KOPT-K1 (cell line): Measurements from ENCODE around the gene PALLD.

Experiments used
- H3K27ac ChIP-seq: fragments of 200-600 bp; sonication (generic); 2 replicates; pipeline ENCODE4 v1.5.1; 2016; ENCODE audit warnings: antibody characterized with exemption, mild to moderate bottlenecking, low read depth, low read length; ENCODE audit not compliant: poor library complexity, severe bottlenecking
- H3K36me3 ChIP-seq: fragments of 200-600 bp; sonication (generic); 2 replicates; pipeline ENCODE4 v1.5.1; 2017; ENCODE audit warnings: antibody characterized with exemption, mild to moderate bottlenecking, low read length, moderate library complexity; ENCODE audit not compliant: insufficient read depth
- H3K9me3 ChIP-seq: fragments of 200-600 bp; sonication (generic); 2 replicates; pipeline ENCODE4 v1.5.1; 2017; ENCODE audit warnings: antibody characterized with exemption, low read length, mild to moderate bottlenecking; ENCODE audit not compliant: insufficient read depth, poor library complexity, severe bottlenecking

PALLD gene

DNA sequence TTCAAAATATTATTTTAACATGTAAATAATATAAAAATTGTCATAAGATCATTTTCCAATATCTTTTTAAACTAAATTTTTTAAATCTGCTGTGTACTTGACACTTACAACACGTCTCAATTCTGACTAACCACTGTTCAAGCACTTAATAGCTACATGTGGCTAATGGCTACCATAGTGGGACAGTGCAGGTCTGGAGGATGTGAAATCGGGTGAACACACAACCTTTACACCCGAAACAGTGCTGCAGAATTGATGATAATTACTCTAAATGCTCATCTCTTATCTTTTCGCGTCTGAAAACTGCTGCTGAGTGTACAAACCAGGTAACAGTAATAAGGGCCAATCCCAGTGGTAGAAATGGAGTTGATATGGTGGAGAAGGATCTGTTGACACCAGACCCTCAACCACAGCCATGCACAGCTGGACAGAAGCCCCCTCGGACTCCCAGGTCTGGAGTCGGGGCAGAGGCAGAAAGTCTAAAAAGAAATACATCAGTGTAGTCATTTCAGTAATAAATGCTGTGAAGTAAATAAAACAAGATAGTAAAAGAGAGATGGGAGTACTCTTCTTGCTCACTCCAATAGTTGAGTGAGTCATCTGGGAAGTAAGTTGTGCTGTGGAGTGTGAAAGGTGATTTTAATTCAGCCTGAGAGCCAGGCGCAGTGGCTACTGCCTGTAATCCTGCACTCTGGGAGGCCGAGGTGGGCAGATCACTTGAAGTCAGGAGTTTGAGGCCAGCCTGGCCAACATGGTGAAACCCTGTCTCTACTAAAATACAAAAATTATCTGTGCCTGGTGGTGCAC, 363.2 kb downstream of the PALLD start:
- Histone ChIP-seq H3K9me3 (peaks cover 5% of the 10 kb centered on the region), H3K27ac (no peak overlapping the region), H3K36me3 (no peaks in the 10 kb centered on the region)

DNA sequence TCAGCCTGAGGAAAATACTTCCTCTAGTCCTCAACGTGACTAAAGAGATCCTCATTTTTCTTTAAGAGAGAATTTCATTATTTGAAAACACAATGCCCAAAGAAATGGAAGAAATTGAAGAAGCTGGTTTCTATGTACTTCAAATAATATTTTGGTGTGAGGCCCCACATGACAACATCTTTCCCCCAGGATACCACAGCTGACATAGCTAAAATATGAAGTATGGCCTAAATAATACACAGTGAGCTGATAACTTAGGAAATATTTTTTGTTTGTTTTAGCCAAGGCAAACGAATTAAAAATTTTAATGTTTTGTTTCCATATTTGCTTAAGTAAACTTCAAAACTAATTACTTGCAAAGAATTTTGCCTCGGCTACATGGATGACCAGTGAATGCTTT, 364.0 kb downstream of the PALLD start:
- Histone ChIP-seq H3K9me3 (peaks cover 5% of the 10 kb centered on the region), H3K27ac (no peak overlapping the region), H3K36me3 (no peaks in the 10 kb centered on the region)

DNA sequence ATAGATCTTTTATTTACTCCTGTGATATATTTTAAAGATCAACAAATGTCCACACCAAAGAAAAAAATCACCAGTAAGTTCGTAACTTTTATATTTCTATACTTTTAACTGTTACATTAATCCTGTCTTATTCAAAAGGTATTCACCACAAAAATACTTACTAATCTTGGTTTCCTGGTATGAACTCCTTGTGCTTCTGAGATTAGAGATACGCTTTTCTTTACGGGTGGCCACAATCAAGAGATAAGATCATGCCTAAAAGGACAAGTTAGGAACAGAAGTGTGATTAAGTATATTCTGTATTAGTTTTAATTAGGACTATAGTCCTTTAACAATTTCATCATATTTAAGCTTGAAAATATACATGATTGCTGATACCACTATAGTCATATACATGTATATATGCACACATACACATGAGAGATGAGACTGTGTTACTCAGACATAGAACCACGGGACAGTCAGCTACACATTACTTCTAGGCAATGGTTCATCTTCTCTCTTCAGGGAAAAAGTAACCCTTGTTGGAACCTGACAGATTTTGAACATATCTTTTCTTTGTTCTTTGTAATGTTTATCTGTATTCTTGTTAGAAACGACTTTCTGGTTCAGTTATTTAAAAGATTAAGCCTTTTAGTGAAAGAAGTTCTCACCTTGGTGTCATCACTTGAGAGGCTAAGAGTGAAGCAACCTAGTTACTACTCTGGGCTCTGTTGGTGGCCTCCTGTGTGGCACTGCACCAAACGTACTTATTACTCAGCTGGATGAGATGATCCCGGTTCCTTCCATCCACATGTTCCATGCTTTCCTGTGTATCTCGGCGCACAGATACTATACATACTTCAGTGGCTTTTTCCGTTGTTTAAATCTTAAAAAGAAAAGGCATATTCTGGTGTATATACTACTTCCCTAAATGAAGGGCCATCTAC, 367.1 kb downstream of the PALLD start:
- Histone ChIP-seq H3K27ac (no peak overlapping the region), H3K36me3 (no peaks in the 10 kb centered on the region)

DNA sequence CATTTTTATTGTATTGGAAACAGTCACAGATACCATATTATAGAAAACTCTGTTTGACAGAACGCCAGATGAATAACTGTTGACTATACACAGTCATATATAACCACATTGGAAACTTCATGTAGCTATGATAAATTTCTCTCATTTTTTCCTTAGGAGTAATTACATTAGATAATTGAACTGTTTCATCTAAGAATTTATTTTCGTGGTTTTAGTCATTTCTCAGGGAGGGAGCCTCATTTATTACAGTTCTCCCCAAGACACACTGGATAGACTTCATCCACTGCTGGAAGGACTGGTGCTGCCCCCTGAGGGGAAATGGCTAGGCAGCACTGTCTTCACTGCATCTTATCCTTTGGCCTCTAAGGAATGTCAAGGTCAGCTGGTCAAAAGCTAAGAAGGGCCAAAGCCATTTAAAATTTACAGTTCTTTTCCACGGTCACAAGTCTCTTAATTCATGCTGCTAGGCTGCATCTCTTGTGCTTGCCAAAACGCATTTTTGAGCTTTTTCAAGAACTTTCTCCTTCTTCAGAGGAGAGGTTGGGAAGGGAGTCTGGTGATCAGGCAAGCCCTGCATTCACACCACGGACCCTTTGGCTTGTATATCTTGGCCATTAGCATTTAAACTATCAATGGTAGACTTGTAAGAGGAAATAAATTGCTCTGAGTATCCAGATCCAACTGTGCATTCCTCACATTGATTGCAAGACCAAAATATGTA, 368.1 kb downstream of the PALLD start:
- Histone ChIP-seq H3K36me3 (no peaks in the 10 kb centered on the region), H3K27ac (no peak overlapping the region), H3K9me3 (peaks cover 5% of the 10 kb centered on the region)

More for the DNA sequence above, 367.1 kb downstream of the PALLD start:
- H3K9me3 ChIP-seq, result peaks cover 5% of the 10 kb centered on the region

DNA sequence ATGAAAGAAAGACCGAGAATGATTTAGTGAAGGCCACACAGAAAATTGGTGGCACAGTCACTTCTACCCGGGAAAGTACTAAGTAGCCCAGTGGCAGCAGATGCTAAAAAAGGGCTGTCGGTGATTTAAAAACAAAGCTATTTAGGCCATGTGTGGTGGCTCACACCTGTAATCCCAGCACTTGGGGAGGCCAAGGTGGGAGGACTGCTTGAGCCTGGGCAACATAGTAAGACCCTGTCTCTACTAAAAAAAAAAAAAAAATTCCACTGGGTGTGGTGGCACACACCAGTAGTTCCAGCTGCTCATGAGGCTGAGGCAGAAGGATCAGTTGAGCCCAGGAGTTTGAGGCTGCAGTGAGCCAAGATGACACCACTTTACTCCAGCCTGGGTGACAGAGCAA, 369.0 kb downstream of the PALLD start:
- Histone ChIP-seq H3K27ac (no peak overlapping the region), H3K9me3 (peaks cover 5% of the 10 kb centered on the region)

DNA sequence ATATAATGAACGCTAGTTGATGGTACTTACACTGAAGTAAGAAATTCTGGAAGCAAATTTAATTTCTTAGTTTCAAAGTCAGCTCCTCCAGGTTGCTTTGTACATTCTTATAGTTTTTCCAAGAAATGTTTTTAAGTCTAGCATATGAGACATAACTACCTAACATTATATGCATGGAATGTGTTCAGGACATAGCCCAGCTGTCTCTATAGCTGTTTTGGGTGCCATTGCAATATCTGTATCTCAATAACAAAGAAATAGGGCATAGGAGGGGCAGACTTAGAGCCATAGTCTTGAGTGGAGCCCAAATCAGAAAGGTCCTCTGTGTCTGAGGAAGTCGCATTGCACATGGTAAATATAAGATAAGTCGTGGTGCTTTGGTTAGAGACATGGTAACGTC, 369.8 kb downstream of the PALLD start:
- Histone ChIP-seq H3K36me3 (no peaks in the 10 kb centered on the region), H3K27ac (no peak overlapping the region), H3K9me3 (peaks cover 5% of the 10 kb centered on the region)

More for the DNA sequence above, 369.0 kb downstream of the PALLD start:
- no peaks in the 10 kb centered on the region for H3K36me3 ChIP-seq

DNA sequence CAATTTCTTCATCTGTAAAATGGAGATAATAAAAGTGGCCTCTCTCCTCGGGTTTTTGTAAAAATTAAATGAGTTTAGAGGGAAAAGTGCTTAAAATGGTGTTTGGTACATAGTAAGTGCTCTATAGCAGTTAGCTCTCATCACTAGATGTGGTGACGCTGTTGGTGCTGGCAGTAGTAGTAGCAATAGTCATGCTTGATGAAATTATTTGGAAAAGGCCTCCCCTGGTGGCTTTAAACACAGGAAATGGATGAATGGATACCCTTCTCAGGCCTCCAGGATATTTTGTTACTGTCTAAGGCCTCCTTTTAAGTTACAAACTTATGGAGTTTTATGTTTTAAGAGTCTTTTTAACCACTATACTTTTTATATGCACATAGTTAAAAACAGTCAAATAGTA, 370.3 kb downstream of the PALLD start:
- Histone ChIP-seq H3K36me3 (no peaks in the 10 kb centered on the region; the same call in 1 of the 2 replicates), H3K27ac (no peak overlapping the region), H3K9me3 (peaks cover 5% of the 10 kb centered on the region)

DNA sequence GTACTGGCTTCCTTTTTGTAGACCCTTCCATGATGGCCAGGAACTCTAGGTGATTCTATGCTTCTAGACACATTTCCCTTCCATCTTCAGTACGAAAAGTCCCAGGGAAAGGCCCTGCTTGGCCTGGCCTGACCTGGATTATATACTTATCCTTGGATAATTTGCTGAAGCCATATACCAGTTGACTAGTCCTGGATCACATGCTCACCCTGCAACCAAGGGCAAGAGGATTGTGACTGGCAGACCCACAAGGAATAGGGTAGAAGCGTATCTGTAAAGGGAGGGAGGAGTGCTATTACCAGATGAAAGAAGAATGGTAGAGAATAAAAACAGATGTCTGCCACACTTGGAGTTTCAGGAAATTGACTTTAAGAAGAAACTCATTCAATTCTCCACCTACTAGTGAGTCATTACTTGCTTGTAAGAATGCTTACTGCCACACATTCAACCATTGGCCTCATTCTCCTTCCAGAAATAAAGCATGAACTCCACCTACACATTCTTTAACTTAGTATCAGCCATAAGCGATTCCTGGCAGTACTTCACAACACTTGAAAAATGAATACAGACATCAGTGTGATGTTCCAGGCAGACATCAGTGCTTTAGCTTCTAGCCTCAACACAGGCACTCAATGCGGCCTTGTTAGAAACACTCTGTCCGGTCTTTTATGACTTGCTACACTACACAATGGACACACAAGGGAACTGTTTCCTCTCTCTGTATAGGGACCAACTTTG, 371.4 kb downstream of the PALLD start:
- Histone ChIP-seq H3K9me3 (peaks cover 3% of the 10 kb centered on the region), H3K27ac (no peak overlapping the region), H3K36me3 (no peaks in the 10 kb centered on the region; the same call in 1 of the 2 replicates)

DNA sequence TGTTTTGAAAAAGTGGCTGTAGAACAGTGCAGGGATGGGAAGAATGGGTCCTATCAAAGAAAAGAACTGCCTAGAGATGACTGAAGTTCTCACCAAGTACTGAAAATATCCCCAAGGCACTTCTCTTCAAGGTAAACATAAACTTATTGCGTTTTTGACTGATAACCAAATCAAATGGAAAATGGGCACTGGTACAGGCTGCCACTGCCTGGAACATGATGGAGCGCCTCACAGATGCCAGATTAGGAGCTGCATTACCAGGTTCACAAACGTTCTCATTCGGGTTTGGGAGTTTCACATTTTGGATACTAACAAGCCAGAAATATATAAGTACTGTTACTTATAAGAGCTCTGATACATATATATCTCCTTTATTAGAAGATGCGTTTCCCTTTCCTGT, 371.9 kb downstream of the PALLD start:
- Histone ChIP-seq H3K27ac (no peak overlapping the region), H3K36me3 (no peaks in the 10 kb centered on the region; the same call in 1 of the 2 replicates), H3K9me3 (no peaks in the 10 kb centered on the region)

DNA sequence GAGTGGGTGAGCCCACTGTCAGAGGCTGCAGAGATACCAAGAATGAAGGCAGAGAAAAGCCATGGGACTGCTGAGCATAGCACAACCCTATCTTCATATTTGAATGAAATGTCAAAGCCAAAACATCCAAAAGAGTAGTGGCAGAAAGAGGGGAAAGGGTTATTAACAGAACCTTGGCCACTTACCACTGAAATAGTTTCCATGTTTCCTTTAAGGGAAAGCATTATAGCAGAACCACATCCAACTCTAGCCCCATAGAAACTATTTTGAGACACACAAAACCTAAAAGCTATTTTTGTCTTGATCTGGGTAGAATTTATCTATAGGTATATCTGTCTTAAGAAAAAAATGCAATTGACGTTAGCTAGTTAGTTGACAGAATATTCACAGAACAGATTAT, 373.2 kb downstream of the PALLD start:
- Histone ChIP-seq H3K9me3 (no peaks in the 10 kb centered on the region), H3K36me3 (no peaks in the 10 kb centered on the region; the same call in 1 of the 2 replicates)

DNA sequence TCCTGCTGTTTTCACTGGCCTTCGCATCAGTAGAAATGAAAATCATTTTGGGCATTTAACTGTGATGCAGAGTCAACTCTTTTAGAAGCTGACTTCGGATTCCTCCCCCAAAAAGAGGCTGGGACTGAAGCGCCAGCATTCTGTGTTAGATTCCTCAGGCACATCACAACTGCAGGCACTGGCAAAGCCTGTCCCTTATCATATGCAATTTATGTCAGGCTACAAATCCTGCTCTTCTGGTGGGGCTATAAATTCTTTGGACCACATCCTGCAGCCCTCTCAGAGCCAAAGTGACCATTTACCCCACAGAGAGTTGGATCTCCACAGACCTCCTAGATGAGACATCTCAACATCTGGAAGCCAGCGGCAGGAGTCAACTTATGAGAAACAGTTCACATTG, 374.8 kb downstream of the PALLD start:
- no peak overlapping the region for H3K27ac ChIP-seq
- no peaks in the 10 kb centered on the region for H3K9me3 ChIP-seq
- no peaks in the 10 kb centered on the region; the same call in 1 of the 2 replicates for H3K36me3 ChIP-seq

More for the DNA sequence above, 373.2 kb downstream of the PALLD start:
- H3K27ac ChIP-seq, result no peak overlapping the region

DNA sequence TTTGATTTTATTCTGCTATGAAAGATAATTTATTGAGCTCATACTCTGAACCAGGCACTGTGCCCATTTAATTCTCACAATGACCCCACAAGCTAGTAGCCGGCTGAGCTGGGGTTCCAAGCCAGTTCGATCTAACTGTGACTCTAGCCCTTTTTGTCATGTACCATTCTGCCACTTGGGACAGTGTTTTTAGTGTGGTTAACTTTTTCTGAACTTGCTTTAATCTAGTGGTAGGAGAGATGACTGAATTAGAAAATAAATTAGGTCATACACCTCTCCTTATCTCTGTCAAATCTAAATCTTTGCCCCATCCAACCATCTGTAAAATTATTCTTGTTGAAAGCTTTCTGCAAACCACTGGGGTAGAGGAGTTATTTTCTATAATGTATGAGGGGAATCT, 377.2 kb downstream of the PALLD start:
- Histone ChIP-seq H3K27ac (no peak overlapping the region), H3K9me3 (no peaks in the 10 kb centered on the region), H3K36me3 (peaks cover 6% of the 10 kb centered on the region)

DNA sequence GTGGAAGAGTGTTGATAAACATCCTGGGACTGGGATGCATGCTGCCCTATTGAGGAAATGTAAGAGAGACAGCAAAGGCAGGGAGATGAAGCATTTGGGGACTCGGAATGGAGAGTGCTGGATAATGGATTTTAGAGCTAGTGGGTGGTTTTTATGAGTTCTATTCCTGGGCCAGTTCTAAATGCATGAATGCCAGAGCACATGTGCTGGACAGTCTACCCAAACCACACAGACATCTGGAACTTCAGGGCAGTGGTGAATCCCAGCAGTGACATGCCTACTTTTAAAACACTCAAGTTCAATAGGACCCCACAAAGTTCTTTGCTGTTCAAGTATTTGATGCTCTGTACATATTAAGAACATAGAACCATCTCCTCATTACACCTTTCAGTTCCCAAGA, 379.3 kb downstream of the PALLD start:
- no peaks in the 10 kb centered on the region for H3K9me3 ChIP-seq
- H3K36me3 ChIP-seq, result peaks cover 9% of the 10 kb centered on the region
- H3K27ac ChIP-seq, result no peak overlapping the region
